Neural cell (in vitro differentiated cells): ENCODE measurements around the gene ENTPD8.
"Not testable (repeated sequence)": the region's sequence is repeated elsewhere in the genome, so short reads cannot be mapped to it uniquely, and the experiment has no call there.

Experiments
- EP300 ChIP-seq: fragments of 450-650 bp; conservative IDR thresholded peaks from 2 replicates; pipeline ENCODE4 v1.6.1; 2014; ENCODE audit warnings: antibody characterized with exemption, mild to moderate bottlenecking, moderate library complexity; ENCODE audit not compliant: poor library complexity, severe bottlenecking
- EZH2 ChIP-seq: fragments of 200-600, 300-800 bp; shearing (Covaris generic), sonication (generic); IDR thresholded peaks from 2 replicates; pipeline ENCODE4 v1.6.1; 2014; ENCODE audit warnings: antibody characterized with exemption, low read length, borderline replicate concordance, mild to moderate bottlenecking; ENCODE audit not compliant: insufficient read depth, poor library complexity, severe bottlenecking
- POLR2AphosphoS5 ChIP-seq: IDR thresholded peaks from 2 replicates; pipeline ENCODE4 v1.6.1; 2012
- RAD21 ChIP-seq: fragments of 450-650 bp; conservative IDR thresholded peaks from 2 replicates; pipeline ENCODE4 v1.6.1; 2014; ENCODE audit warnings: antibody characterized with exemption, mild to moderate bottlenecking, moderate library complexity
- REST ChIP-seq: IDR thresholded peaks from 2 replicates; pipeline ENCODE4 v1.6.1; 2012; ENCODE audit warnings: borderline replicate concordance
- SMC3 ChIP-seq: fragments of 450-650 bp; conservative IDR thresholded peaks from 2 replicates; pipeline ENCODE4 v1.6.1; 2014; ENCODE audit warnings: antibody characterized with exemption, mild to moderate bottlenecking, moderate library complexity; ENCODE audit not compliant: poor library complexity
- TF ChIP-seq, protein P1 (sequence below): fragments of 450-650 bp; IDR thresholded peaks from 2 replicates; pipeline ENCODE4 v1.5.1; 2014; ENCODE audit warnings: antibody characterized with exemption, mild to moderate bottlenecking, moderate library complexity; ENCODE audit not compliant: poor library complexity, severe bottlenecking

DNA sequence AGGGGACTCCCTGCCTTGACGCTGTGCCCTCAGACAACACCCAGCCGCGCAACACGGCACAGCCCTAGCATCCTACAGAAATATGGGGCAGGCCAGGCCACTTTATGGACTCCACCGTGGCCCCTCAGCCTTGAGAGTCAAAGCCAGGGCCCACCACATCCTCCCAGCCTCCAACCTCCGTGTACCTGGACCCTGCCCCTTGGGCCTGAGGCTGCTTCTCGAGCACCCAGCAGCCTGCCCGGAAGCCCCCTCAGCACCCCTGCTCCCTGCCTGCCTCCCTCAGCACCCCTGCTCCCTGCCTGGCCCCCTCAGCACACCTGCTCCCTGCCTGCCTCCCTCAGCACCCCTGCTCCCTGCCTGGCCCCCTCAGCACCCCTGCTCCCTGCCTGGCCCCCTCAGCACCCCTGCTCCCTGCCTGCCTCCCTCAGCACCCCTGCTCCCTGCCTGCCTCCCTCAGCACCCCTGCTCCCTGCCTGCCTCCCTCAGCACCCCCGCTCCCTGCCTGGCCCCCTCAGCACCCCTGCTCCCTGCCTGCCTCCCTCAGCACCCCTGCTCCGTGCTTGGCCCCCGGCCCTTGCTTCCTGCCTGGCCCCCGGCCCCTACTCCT lies 54.5 kb downstream of the ENTPD8 start:
- TF ChIP-seq, protein P1, sequence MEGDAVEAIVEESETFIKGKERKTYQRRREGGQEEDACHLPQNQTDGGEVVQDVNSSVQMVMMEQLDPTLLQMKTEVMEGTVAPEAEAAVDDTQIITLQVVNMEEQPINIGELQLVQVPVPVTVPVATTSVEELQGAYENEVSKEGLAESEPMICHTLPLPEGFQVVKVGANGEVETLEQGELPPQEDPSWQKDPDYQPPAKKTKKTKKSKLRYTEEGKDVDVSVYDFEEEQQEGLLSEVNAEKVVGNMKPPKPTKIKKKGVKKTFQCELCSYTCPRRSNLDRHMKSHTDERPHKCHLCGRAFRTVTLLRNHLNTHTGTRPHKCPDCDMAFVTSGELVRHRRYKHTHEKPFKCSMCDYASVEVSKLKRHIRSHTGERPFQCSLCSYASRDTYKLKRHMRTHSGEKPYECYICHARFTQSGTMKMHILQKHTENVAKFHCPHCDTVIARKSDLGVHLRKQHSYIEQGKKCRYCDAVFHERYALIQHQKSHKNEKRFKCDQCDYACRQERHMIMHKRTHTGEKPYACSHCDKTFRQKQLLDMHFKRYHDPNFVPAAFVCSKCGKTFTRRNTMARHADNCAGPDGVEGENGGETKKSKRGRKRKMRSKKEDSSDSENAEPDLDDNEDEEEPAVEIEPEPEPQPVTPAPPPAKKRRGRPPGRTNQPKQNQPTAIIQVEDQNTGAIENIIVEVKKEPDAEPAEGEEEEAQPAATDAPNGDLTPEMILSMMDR, result not testable (repeated sequence)
- not testable (repeated sequence) for TF ChIP-seq REST, SMC3, EZH2, EP300, RAD21, POLR2AphosphoS5
